Stimulated activated CD4-positive, alpha-beta T cell treated with anti-CD3 and anti-CD28 coated beads, Interleukin-4, amount 100 ng/mL, for 1 hour (primary cell): Measurements from ENCODE around the gene FBXO34.

Experiments
- DNase-seq: peaks from one replicate; pipeline ENCODE4 v3.0.0-alpha.2; 2020

The FBXO34 gene

DNA sequence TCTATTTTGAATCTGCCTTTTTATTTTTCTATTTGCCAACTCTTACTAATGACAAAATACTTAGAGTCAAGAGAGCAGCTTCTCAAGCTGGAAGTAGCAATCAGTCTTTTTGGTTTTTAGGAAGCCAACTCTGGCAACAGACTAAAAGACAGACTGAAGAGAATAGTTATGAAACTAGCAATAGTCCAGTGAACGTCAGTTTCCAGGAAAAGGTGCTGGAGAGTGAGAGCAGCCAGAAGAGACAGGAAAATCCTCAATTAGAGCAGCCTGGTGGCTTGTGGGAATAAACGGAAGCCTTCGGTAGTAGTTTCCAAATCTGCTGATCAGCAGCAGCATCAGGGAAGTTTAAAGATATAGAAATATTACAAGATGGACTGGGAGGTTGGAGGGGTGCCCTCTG, 113.3 kb downstream of the FBXO34 start:
- no peak for DNase-seq

DNA sequence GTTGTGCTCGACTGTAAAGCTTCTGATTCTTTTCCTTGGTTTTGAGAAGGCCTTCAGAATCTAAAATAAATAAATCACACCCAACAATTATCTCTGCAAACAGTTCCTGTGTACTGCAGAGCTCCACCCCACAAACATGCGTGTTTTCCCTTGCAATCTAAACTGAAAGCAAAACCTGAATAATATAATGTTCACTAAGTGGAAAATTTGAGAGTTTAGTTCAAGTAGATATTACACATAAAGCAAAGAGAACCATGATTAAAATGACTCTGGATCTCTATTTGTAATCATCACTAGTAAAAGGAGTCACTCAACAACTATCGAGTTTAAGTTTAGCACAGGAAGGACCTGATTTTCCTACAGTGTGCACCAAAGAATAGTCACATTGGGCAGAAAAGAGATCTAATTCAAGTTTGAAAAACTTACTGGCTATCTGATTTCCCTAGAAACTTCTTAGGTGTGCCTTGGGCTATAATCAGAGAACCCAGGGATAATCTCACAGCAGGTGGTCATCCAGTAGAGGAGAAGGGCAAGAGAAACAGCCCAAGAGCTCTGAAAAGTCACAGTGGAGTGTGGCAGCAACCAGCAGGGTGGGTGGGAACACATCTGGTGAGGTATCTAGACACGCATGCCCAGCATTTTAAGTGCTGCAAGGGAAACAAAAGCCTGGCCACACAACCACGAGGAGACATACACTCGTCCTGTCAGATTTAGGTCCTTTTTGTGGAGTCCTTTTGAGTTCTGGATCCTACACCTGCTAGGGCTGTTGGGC, 115.0 kb downstream of the FBXO34 start:
- no peak for DNase-seq

DNA sequence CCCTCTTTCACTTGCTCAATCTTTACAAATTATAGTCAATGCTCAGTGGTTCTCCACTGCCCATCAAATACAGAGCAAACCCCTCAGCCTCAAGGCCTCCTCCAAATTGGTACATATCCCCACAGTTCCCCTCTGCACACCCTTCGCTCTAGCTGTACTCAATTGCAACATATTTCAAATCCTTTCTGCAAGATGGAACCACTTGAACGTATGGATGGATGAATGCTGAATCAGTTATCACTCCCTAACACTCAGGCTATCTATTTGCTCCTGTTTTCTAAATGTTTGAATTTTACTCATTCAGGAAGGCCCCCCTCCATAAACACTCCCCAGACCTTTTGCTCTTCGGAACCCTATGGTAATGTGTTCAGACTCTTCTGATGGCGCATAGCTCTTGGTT, 115.9 kb downstream of the FBXO34 start:
- no peak for DNase-seq

DNA sequence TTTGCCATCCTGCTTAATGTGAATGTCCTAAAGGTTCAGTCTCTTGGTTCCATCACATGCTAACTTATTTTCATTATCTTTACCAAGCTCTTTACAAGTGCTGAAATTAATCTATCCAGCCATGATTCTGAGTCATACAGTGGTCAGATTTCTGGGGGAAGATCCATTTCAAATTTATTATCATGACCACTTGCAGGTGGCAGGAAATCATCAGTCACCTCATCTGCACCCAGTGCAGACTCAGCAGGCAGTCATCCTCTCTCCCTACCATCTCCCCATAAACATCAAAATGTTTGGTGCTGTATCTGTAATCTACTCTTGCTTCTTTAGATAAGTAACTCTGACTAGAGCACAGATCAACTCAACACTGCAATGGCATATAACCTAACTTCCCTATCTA, 116.9 kb downstream of the FBXO34 start:
- no peak for DNase-seq

DNA sequence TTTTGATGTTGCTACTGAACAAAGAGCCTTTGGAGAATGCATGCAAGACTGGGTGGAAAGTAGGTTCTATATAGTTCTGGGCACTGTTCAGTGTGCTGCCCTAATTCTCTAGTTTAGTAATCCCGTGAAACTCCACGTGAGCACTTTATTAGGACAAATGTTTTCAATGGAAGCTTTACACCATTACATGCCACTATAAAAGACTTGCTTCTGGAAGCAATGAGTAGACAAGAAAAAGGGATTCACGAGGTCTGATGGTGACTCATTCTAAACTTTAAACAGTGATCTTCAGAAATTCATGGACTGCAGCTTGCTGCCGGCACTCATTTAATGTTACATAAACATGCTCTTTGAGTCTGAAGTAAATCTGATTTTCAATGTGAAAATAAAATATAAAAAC, 118.1 kb downstream of the FBXO34 start:
- no peak for DNase-seq

DNA sequence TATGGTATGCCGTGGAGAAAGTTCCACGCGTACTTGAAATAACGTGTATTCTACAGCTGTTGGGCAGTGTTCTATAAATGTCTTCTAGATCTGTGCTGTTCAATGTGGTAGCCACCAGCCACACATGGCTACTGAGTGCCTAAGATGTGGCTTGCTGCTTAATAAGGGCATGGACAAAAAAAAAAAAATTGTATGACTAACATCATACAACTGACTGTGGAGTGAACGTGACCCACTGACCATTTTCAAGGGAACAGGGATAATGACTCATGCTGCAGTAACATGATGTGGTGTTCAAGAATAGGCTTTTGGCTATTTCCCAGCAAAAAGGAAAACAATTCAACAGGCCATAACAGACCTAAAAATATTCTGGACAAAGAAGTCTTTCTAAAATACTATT, 127.5 kb downstream of the FBXO34 start:
- DNase-seq: no peak

DNA sequence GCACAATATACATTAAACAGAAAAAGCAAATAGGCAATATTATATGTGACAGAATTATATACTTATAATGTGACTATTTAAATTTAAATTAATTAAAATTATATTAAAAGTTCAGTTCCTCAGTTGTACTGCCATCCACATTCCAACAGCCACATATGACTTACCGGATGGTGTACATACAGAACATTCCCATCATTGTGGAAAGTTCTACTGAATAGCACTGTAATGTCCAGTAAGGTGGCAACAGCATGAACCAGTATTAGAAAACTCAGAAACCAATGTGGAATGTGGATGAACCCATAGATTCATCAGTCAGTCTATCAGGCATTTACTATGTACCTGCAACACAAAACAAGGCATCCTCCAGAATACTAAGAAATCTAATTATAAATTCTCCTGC, 128.0 kb downstream of the FBXO34 start:
- DNase-seq: no peak

DNA sequence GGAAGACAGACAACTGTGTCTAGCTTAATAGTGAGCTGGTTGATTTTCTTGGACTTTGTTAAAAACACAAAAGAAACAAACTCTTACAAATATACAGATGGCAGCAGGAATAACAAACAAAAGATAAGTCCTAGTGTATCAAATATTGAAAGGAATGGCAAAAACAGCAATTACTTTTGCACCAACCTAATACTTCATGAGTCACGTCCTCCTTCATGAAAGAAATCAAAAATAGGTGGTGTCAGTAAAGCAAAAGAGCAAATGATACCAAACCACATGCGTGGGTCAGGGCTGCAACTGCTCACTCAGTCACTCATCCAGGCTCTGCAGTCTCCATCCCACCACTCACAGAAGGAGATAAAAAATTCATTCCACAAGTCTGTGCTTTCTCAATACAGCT, 128.6 kb downstream of the FBXO34 start:
- no peak for DNase-seq

DNA sequence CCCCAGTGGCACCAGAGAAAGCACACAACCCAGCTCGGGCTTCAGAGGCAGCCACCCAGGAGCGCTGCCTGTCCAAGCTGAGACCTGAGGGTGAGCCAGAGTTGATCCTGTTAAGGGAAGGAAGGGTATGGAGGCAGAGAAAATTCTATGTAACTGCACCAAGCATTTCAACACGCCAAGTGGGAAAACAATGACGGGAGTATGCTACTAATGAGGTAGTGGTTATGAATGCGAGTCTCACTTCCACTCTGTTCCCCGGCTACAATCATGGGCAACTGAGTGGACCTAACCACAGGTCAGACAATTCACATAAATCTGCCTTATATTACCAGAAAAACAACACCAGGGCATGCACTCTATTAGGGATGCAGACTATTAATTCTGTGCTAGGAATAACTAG, 130.5 kb downstream of the FBXO34 start:
- DNase-seq: no peak
